H1 (cell line): ENCODE data around the gene SNED1. TPM values are rescaled to one million over a fixed set of nuclear protein-coding genes. Genes with fewer than 3 reads are reported as not detected.
A peak's percentile ranks its signal among the peaks of the same experiment; 100 is the strongest.

Source experiments
- CTCF ChIA-PET: fragments of 300-600 bp; sonication (Branson Sonifier 250); formaldehyde crosslinking; loops from one replicate; lab custom pipeline; 2021; ENCODE audit not compliant: partially characterized antibody; lab: Charles Lee
- POLR2A ChIA-PET: fragments of 300-600 bp; sonication (Branson Sonifier 250); formaldehyde crosslinking; loops from one replicate; lab custom pipeline; 2021; ENCODE audit warnings: inconsistent platforms; ENCODE audit not compliant: partially characterized antibody; lab: Charles Lee
- DNase-seq, 2 experiments: peaks; one replicate each; pipeline versions ENCODE4 v3.0.0 to v3.0.0-alpha.2; 2010 to 2022; ENCODE audit warnings: low spot score in 2 of 2, low read depth in 1 of 2, mixed read lengths in 1 of 2
- FAIRE-seq: peaks from 2 replicates; lab custom pipeline; 2011; peaks lifted over from hg19 to GRCh38; lab: Jason Lieb, UNC
- H2AFZ ChIP-seq: 2 replicates; pipeline ENCODE4 v1.8.1; 2012; ENCODE audit warnings: low read length, inconsistent platforms
- H2AK5ac ChIP-seq: 2 replicates; pipeline ENCODE4 v1.6.1; 2013; ENCODE audit warnings: low read depth, low read length
- H2BK120ac ChIP-seq: replicated peaks from 2 replicates; pipeline ENCODE3; 2013; ENCODE audit warnings: low read depth, low read length, inconsistent platforms
- H2BK12ac ChIP-seq: 2 replicates; pipeline ENCODE4 v1.6.1; 2013; ENCODE audit warnings: low read depth, low read length
- H2BK15ac ChIP-seq: 2 replicates; pipeline ENCODE4 v1.6.1; 2013; ENCODE audit warnings: low read length
- H2BK20ac ChIP-seq: 2 replicates; pipeline ENCODE4 v1.6.1; 2013; ENCODE audit warnings: low read length
- H2BK5ac ChIP-seq: 2 replicates; pipeline ENCODE4 v1.6.1; 2013; ENCODE audit warnings: low read depth, low read length
- H3K14ac ChIP-seq: 2 replicates; pipeline ENCODE4 v1.6.1; 2013; ENCODE audit warnings: inconsistent platforms; ENCODE audit not compliant: insufficient read length
- H3K18ac ChIP-seq: 2 replicates; pipeline ENCODE4 v1.6.1; 2013; ENCODE audit warnings: low read length; ENCODE audit errors: extremely low read depth
- H3K23ac ChIP-seq: 2 replicates; pipeline ENCODE4 v1.6.1; 2013; ENCODE audit warnings: inconsistent platforms; ENCODE audit not compliant: insufficient read length
- H3K23me2 ChIP-seq: 2 replicates; pipeline ENCODE4 v1.6.1; 2013; ENCODE audit warnings: low read depth, low read length
- H3K27ac ChIP-seq: 2 replicates; pipeline ENCODE4 v1.6.1; 2011; ENCODE audit warnings: low read depth, low read length, inconsistent platforms
- H3K27me3 ChIP-seq, 4 experiments: replicated peaks in 1 of 4; 1 replicate in 1 of 4; 2 replicates in 3 of 4; pipeline versions ENCODE4 v1.6.1 to v1.8.1; 2011 to 2013; ENCODE audit warnings: low read length in 3 of 4, mild to moderate bottlenecking in 3 of 4, inconsistent platforms in 2 of 4, mixed read lengths in 2 of 4, moderate library complexity in 1 of 4; ENCODE audit not compliant: control insufficient read depth in 3 of 4, insufficient read depth in 3 of 4; ENCODE audit errors: extremely low read depth in 1 of 4
- H3K36me3 ChIP-seq, 4 experiments: 2 replicates each; pipeline versions ENCODE4 v1.6.1 to v1.8.1; 2011 to 2013; ENCODE audit warnings: mild to moderate bottlenecking in 4 of 4, low read length in 3 of 4, moderate library complexity in 2 of 4, control low read depth in 1 of 4, inconsistent platforms in 1 of 4; ENCODE audit not compliant: insufficient read depth in 4 of 4, control insufficient read depth in 2 of 4
- H3K4ac ChIP-seq: replicated peaks from 2 replicates; pipeline ENCODE3; 2013; ENCODE audit warnings: low read length, low read depth, mixed read lengths, inconsistent platforms; ENCODE audit not compliant: insufficient read length
- H3K4me1 ChIP-seq, 4 experiments: replicated peaks in 1 of 4; 1 replicate in 1 of 4; 2 replicates in 3 of 4; pipeline versions ENCODE4 v1.6.1 to v1.8.1; 2011 to 2013; ENCODE audit warnings: low read length in 3 of 4, inconsistent platforms in 2 of 4, mixed read lengths in 1 of 4; ENCODE audit not compliant: insufficient read depth in 4 of 4, control insufficient read depth in 3 of 4
- H3K4me2 ChIP-seq, 2 experiments: 2 replicates each; pipeline versions ENCODE4 v1.6.1 to v1.8.1; 2011 to 2013; ENCODE audit warnings: low read depth in 2 of 2, low read length in 2 of 2, control low read depth in 1 of 2, inconsistent platforms in 1 of 2, mild to moderate bottlenecking in 1 of 2; ENCODE audit not compliant: insufficient read depth in 1 of 2
- H3K4me3 ChIP-seq, 4 experiments: fragments of 200-600, 300-600 bp in 1 of 4; sonication (generic), shearing (Covaris generic), sonication (Bioruptor Twin) in 1 of 4; 2 replicates each; pipeline versions ENCODE4 v1.5.1 to v1.8.1; 2011 to 2016; ENCODE audit warnings: low read length in 4 of 4, low read depth in 3 of 4, control low read depth in 2 of 4, inconsistent platforms in 2 of 4, mild to moderate bottlenecking in 2 of 4, mixed read lengths in 1 of 4, moderate library complexity in 1 of 4; ENCODE audit not compliant: insufficient read depth in 2 of 4; ENCODE audit errors: extremely low read depth in 1 of 4
- H3K56ac ChIP-seq: replicated peaks from 2 replicates; pipeline ENCODE3; 2013; ENCODE audit warnings: low read depth, mild to moderate bottlenecking, mixed read lengths, low read length, inconsistent platforms; ENCODE audit not compliant: insufficient read length
- H3K79me1 ChIP-seq: 2 replicates; pipeline ENCODE4 v1.6.1; 2013; ENCODE audit warnings: low read depth, low read length, control low read depth
- H3K79me2 ChIP-seq, 2 experiments: 2 replicates each; pipeline versions ENCODE4 v1.6.1 to v1.8.1; 2012 to 2013; ENCODE audit warnings: low read length in 2 of 2, mild to moderate bottlenecking in 2 of 2, inconsistent platforms in 1 of 2; ENCODE audit not compliant: insufficient read depth in 2 of 2, control insufficient read depth in 1 of 2
- H3K9ac ChIP-seq, 4 experiments: replicated peaks in 1 of 4; 1 replicate in 1 of 4; 2 replicates in 3 of 4; pipeline versions ENCODE4 v1.6.1 to v1.8.1; 2011 to 2013; ENCODE audit warnings: low read depth in 3 of 4, low read length in 3 of 4, control low read depth in 2 of 4, mild to moderate bottlenecking in 2 of 4, moderate library complexity in 2 of 4, inconsistent platforms in 1 of 4; ENCODE audit errors: extremely low read depth in 1 of 4
- H3K9me3 ChIP-seq, 2 experiments: 2 replicates each; pipeline versions ENCODE4 v1.6.1 to v1.8.1; 2012 to 2013; ENCODE audit warnings: mild to moderate bottlenecking in 2 of 2, moderate library complexity in 2 of 2, control low read depth in 1 of 2, inconsistent platforms in 1 of 2, low read depth in 1 of 2, low read length in 1 of 2, mixed read lengths in 1 of 2; ENCODE audit not compliant: insufficient read depth in 2 of 2
- H4K20me1 ChIP-seq, 2 experiments: replicated peaks in 1 of 2; 2 replicates each; pipeline versions ENCODE3 to v1.8.1; 2011 to 2013; ENCODE audit warnings: inconsistent platforms in 2 of 2, low read length in 2 of 2, mild to moderate bottlenecking in 1 of 2; ENCODE audit not compliant: insufficient read depth in 2 of 2, control insufficient read depth in 1 of 2
- H4K5ac ChIP-seq: 2 replicates; pipeline ENCODE4 v1.6.1; 2013; ENCODE audit warnings: low read length, low read depth, mixed read lengths, inconsistent platforms; ENCODE audit not compliant: insufficient read length
- H4K8ac ChIP-seq: 2 replicates; pipeline ENCODE4 v1.8.0; 2013; ENCODE audit warnings: mild to moderate bottlenecking, moderate library complexity, low read length, inconsistent platforms; ENCODE audit not compliant: insufficient read depth; ENCODE audit errors: extremely low read depth
- H4K91ac ChIP-seq: replicated peaks from 2 replicates; pipeline ENCODE3; 2013; ENCODE audit warnings: low read length, mixed read lengths, inconsistent platforms; ENCODE audit not compliant: insufficient read length
- ASH2L ChIP-seq: fragments of 200-600, 300-600 bp; sonication (generic); IDR thresholded peaks from one replicate; pipeline ENCODE4 v1.7.1; 2017; ENCODE audit warnings: low read length
- BCL11A ChIP-seq, 2 experiments: IDR thresholded peaks; one replicate each; pipeline ENCODE4 v1.6.1; 2011; ENCODE audit warnings: low read depth in 2 of 2, low read length in 2 of 2, mild to moderate bottlenecking in 2 of 2
- EGR1 ChIP-seq: IDR thresholded peaks from 2 replicates; pipeline ENCODE4 v1.6.1; 2011; ENCODE audit warnings: low read depth, low read length, borderline replicate concordance
- EP300 ChIP-seq, 2 experiments: IDR thresholded peaks; 1 replicate in 1 of 2; 2 replicates in 1 of 2; pipeline ENCODE4 v1.6.1; 2011 to 2012; ENCODE audit warnings: low read depth in 2 of 2, low read length in 2 of 2, mild to moderate bottlenecking in 2 of 2, borderline replicate concordance in 1 of 2, inconsistent platforms in 1 of 2, moderate library complexity in 1 of 2
- JUN ChIP-seq: IDR thresholded peaks from 2 replicates; pipeline ENCODE4 v1.6.1; 2011; ENCODE audit warnings: low read depth, mild to moderate bottlenecking, improper control_type of control experiment, low read length
- JUND ChIP-seq: IDR thresholded peaks from 2 replicates; pipeline ENCODE4 v1.6.1; 2011; ENCODE audit warnings: mild to moderate bottlenecking, improper control_type of control experiment, low read length
- KDM4A ChIP-seq: IDR thresholded peaks from one replicate; pipeline ENCODE4 v1.7.1; 2012; ENCODE audit warnings: low read depth, mild to moderate bottlenecking, moderate library complexity, low read length, inconsistent platforms; ENCODE audit not compliant: severe bottlenecking
- MAFK ChIP-seq: IDR thresholded peaks from 2 replicates; pipeline ENCODE4 v1.6.1; 2012; ENCODE audit warnings: low read depth, mild to moderate bottlenecking, improper control_type of control experiment, low read length
- NANOG ChIP-seq: IDR thresholded peaks from 2 replicates; pipeline ENCODE4 v1.6.1; 2011; ENCODE audit warnings: low read length, low read depth, mild to moderate bottlenecking, inconsistent platforms; ENCODE audit not compliant: insufficient read depth, poor library complexity, severe bottlenecking
- SP4 ChIP-seq: IDR thresholded peaks from 2 replicates; pipeline ENCODE4 v1.6.1; 2012; ENCODE audit warnings: low read length, inconsistent platforms
- TEAD4 ChIP-seq: IDR thresholded peaks from 2 replicates; pipeline ENCODE4 v1.6.1; 2012; ENCODE audit warnings: low read depth, low read length, inconsistent platforms, mixed read lengths
- WGBS, 2 experiments: shearing (Covaris generic) in 1 of 2; methylation state at CpG; one replicate each; pipeline versions ENCODE4 v1.1.6 to v1.1.7; 2013 to 2015; ENCODE audit warnings: low lambda C conversion rate in 2 of 2, mixed read lengths in 2 of 2, inconsistent platforms in 1 of 2, low coverage in 1 of 2, missing lambda C conversion rate in 1 of 2; ENCODE audit not compliant: insufficient replicate concordance in 2 of 2, insufficient coverage in 1 of 2, insufficient read length in 1 of 2; ENCODE audit errors: extremely low coverage in 1 of 2, missing lambda C conversion rate in 1 of 2; 5-methylcytosine and 5-hydroxymethylcytosine counted together
- polyA plus RNA-seq, 7 experiments: library from polyadenylated mRNA; depleted of rRNA in 3 of 7; stranded (reverse) in 5 of 7; unstranded in 2 of 7; fragments of >200 nt in 5 of 7; fragments of 200-250 nt in 2 of 7; gene quantifications; 1 replicate in 5 of 7; 2 replicates in 1 of 7; 4 replicates in 1 of 7; pipeline versions ENCODE4 v1.2.1 to v1.2.3, GENCODE V29; 2011 to 2013; ENCODE audit warnings: missing spikeins in 2 of 7, mixed read lengths in 2 of 7
- total RNA-seq: library from RNA; stranded (reverse); fragmentation: NEBNext Ultra II Directional; extraction: Animal tissue kit (Norgen Biotek cat#: 25700); gene quantifications from 2 replicates; pipeline ENCODE4 v1.2.1, GENCODE V29; 2021
- TF ChIP-seq, protein P1 (sequence below): IDR thresholded peaks from 2 replicates; pipeline ENCODE4 v1.6.1; 2012; ENCODE audit warnings: inconsistent platforms

The SNED1 gene
- total and polyA plus RNA-seq, 2 of the 8 experiments (the other 6 are each of a cell fraction or from before 2014, with no cell fraction given) = 1.9 TPM

DNA sequence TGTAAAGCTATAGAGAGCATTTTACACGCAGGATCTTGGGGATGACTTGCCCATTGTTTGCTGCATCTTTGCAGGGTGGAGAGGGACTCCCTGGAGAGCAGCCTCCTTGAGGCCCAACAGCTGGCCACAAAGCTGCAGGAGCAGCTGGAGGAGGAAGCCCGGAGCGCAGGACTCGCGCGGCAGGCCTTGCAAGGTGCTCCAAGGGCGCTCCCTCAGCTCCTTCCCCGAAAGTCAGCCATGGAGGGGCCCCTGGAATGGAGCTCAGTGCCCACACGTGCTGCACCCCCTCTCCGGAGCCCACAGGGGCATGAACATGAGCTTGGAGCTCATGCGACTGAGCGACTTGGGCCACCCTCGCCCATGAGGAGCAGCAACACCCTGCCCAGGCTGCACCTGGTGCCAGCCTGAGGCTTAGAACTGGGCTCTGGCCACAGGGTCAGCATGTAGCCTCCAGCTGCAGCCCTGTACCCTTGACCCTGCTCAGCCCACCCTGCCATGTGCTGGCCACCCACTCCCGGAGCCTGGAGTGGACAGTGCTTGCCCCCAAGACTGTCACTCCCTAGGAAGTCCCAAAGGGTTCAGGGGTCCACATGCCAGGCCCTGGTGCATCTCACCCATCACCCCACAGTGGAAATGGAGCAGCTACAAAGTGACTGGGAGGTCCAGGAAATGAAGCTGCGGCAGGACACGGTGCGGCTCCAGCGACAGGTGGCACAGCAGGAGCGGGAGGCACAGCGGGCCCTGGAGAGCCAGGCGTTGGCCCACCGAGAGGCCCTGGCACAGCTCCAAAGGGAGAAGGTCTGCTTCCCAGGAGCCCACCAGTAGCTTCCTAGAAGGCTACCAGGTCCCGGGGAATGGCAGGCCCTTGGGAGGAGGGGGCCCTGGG is 49.3 kb upstream of the SNED1 start:
- no peaks in the 10 kb centered on the region for H3K36me3 ChIP-seq
- no peak overlapping the region for H3K4ac ChIP-seq
- no peak overlapping the region for H3K27ac ChIP-seq
- H2BK20ac ChIP-seq = no peak overlapping the region
- FAIRE-seq (no peak), DNase-seq (peak in 1 of 2 experiments; percentile 35)
- H2BK120ac ChIP-seq = no peak overlapping the region
- no peaks in the 10 kb centered on the region; a peak in 1 of 4 replicates for H3K9me3 ChIP-seq
- H3K79me2 ChIP-seq = no peaks in the 10 kb centered on the region
- H3K56ac ChIP-seq = no peak overlapping the region
- H3K4me2 ChIP-seq = no peak overlapping the region
- H2AFZ ChIP-seq = no peak overlapping the region
- H3K27me3 ChIP-seq = no peaks in the 10 kb centered on the region
- H4K20me1 ChIP-seq = peaks cover 0 to 8% of the 10 kb centered on the region in 2 experiments
- H2BK15ac ChIP-seq = no peak overlapping the region
- H3K79me1 ChIP-seq = no peaks in the 10 kb centered on the region
- H4K91ac ChIP-seq = no peak overlapping the region
- no peak overlapping the region for H4K5ac ChIP-seq
- H3K9ac ChIP-seq = no peak overlapping the region
- H4K8ac ChIP-seq = no peak overlapping the region
- no peak overlapping the region for H2BK5ac ChIP-seq
- no peak overlapping the region for H3K14ac ChIP-seq
- peaks cover 13% of the 10 kb centered on the region; the same call in 1 of the 2 replicates for H3K23me2 ChIP-seq
- 77% methylated on average over 18 of the region's 23 CpGs; no CpG with 5 or more reads in 1 of the 2 experiments for WGBS, 2 experiments
- H2BK12ac ChIP-seq = no peak overlapping the region
- no peak overlapping the region for H3K23ac ChIP-seq
- H2AK5ac ChIP-seq = no peak overlapping the region
- POLR2A ChIA-PET = no interaction called here
- CTCF ChIA-PET = interaction anchor here (1.0 kb wide), 1 partner anchor 9 kb away, joined by 3 read pairs; no protein-coding TSS in a partner anchor
- H3K4me3 ChIP-seq = no peak overlapping the region
- no peak overlapping the region for H3K18ac ChIP-seq
- no peaks in the 10 kb centered on the region for H3K4me1 ChIP-seq
- TF ChIP-seq ASH2L (no peak), SP4 (no peak), TEAD4 (no peak), EP300 (IDR thresholded peaks at IDR 0.05; ENCODE audit: borderline replicate concordance in 1 of 2, low read depth in 2 of 2, low read length in 2 of 2) (no peak), JUND (no peak), NANOG (no peak), EGR1 (no peak), KDM4A (no peak), JUN (no peak), BCL11A (IDR thresholded peaks at IDR 0.05; ENCODE audit: low read depth in 2 of 2, low read length in 2 of 2) (no peak), MAFK (no peak)
- TF ChIP-seq, protein P1, sequence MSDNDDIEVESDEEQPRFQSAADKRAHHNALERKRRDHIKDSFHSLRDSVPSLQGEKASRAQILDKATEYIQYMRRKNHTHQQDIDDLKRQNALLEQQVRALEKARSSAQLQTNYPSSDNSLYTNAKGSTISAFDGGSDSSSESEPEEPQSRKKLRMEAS = no peak
